Hematopoietic multipotent progenitor cell treated with erythropoietin and hydrocortisone succinate and interleukin-3 and kit ligand, for 15 days (in vitro differentiated cells): ENCODE measurements around the gene PRIMPOL.
"Not testable (repeated sequence)": the region's sequence is repeated elsewhere in the genome, so short reads cannot be mapped to it uniquely, and the experiment has no call there.

Source experiments
- DNase-seq: peaks from one replicate; pipeline ENCODE4 v3.0.0-alpha.2; 2015; ENCODE audit warnings: low spot score

Gene PRIMPOL, protein sequence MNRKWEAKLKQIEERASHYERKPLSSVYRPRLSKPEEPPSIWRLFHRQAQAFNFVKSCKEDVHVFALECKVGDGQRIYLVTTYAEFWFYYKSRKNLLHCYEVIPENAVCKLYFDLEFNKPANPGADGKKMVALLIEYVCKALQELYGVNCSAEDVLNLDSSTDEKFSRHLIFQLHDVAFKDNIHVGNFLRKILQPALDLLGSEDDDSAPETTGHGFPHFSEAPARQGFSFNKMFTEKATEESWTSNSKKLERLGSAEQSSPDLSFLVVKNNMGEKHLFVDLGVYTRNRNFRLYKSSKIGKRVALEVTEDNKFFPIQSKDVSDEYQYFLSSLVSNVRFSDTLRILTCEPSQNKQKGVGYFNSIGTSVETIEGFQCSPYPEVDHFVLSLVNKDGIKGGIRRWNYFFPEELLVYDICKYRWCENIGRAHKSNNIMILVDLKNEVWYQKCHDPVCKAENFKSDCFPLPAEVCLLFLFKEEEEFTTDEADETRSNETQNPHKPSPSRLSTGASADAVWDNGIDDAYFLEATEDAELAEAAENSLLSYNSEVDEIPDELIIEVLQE

DNA sequence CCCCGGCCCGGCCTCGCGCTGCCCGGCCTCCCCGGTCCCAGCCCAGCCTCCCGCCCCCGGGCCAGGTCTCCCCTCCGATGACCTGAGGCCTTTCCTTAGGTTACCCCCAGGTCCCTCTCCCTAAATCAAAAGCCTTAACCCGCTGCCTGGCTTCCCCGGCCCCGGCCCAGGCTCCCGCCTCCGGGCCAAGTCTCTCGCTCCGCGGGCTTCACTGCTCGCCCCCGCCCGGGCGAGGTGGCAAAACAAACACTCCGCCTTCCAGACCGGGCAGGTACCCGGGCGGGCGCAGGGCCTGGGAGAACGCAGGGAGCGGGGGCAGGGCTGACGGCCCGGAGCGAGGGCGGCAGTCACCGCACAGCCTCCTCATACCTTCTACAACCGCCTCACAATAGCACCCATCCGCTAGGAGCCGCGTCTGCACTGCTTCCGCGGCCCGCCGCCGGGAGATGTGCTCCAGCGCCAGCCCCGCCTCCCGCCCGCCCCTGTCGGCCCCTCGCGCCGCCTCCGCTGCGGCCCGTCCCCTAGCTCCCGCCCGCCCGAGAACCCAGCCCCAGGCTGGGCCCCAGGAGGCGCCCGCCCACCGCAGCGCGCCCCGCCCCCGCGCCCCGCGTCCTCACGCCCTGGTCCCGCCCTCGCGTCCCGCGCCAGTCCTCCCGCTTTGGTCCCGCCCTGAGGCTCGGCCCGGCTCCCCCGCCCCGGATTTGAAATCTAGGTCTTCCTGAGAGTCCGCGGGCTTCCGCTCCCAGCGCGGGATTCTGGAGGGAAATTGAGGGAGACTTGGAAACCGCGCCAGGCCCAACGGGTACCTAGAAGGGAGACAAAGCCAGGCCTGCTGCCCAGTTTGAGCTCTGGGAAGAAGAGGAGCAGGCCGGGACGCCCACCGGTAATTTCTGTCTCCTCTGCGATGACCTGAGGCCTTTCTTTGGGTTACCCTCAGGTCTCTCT lies at the start of gene PRIMPOL, which contains the start of gene CASP3:
PRIMPOL (plus strand) TSS at position 713 of the 945 bp plus-strand sequence. CDS start 7,403 bp downstream, outside the sequence.
CASP3 (minus strand) TSS at position 422 of the 945 bp plus-strand sequence. CDS start 10,994 bp downstream, outside the sequence.
- peak; percentile 96 for DNase-seq

DNA sequence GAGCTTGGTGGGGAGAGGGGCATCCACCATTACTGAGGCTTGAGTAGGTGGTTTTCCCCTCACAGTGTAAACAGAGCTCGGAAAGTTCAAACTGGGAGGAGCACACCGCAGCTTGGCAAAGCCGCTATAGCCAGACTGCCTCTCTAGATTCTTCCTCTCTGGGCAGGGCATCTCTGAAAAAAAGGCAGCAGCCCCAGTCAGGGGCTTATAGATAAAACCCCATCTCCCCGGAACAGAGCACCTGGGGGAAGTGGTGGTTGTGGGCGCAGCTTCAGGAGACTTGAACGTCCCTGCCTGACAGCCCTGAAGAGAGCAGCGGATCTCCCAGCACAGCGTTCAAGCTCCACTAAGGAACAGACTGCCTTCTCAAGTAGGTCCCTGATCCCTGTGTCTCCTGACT lies 48.6 kb upstream of the PRIMPOL start:
- DNase-seq = not testable (repeated sequence)

DNA sequence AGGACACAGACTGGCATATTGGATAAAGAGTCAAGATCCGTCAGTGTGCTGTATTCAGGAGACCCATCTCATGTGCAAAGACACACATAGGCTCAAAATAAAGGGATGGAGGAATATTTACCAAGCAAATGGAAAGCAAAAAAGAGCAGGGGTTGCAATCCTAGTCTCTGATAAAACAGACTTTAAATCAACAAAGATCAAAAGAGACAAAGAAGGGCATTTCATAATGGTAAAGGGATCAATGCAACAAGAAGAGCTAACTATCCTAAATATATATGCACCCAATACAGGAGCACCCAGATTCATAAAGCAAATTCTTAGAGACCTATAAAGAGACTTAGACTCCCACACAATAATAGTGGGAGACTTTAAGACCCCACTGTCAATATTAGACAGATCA lies 46.7 kb upstream of the PRIMPOL start:
- DNase-seq = not testable (repeated sequence)

DNA sequence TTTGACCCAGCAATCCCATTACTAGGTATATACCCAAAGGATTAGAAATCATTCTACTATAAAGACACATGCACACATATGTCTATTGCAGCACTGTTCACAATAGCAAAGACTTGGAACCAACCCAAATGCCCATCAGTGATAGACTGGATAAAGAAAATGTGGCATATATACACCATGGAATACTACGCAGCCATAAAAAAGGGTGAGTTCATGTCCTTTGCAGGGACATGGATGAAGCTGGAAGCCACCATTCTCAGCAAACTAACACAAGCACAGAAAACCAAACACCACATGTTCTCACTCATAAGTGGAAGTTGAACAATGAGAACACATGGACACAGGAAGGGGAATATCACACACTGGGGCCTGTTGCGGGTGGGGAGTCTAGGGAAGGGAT lies 42.1 kb upstream of the PRIMPOL start:
- not testable (repeated sequence) for DNase-seq

DNA sequence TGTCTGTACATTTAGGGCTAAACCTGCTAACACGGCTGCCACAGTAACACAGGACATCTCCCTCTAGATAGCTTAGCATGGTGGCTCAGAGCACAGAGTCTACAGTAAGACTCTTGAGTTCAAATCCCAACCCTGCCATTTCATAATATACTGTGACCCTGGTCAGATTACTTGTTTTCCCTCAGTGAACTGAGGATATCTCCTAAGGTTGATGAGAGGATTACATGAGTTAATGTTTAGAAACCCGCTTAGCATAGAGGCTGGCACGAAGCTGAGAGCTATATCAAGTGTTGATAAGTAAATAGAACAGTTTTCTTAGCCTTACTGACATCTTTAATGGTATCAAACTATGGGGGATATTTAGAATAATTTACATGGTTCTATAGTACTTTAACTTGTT lies 37.5 kb upstream of the PRIMPOL start:
- no peak for DNase-seq

DNA sequence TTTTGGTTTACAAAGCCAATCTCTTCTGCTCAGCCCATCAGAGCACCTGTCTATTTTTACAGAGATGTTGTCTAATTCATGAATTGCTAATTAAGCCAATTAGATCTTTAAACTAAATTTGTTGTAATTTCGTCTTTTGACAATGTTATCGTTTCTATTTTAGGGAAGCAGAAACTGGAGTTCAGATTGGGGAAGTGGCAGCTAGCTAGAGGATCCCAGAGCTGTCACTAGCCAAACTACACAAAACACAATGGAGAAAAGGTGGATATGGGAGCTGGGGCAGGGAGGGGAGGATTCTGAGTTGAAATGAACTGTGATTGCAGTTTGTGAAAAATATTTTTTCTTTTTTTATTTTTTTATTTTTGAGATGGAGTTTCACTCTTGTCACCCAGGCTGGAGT lies 36.1 kb upstream of the PRIMPOL start:
- no peak for DNase-seq

DNA sequence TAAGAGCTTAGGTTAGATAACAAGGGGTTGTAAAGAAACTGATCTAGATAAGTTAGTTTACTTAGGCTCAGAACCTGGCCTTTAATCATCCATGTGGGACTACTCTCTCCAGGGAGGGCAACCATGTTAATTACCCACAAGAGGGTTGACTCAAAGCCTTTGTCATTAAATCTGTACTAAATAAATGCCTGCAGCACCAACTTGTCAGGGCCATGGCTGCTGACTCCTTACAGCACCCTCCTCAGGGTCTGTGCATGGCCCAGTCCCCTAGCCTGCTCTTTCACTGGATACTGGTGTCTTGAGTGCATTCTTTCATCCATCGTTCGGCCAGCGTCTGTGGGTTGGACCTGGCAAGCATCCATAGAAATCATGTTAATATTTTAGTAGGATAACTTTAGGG lies 35.0 kb upstream of the PRIMPOL start:
- no peak for DNase-seq

DNA sequence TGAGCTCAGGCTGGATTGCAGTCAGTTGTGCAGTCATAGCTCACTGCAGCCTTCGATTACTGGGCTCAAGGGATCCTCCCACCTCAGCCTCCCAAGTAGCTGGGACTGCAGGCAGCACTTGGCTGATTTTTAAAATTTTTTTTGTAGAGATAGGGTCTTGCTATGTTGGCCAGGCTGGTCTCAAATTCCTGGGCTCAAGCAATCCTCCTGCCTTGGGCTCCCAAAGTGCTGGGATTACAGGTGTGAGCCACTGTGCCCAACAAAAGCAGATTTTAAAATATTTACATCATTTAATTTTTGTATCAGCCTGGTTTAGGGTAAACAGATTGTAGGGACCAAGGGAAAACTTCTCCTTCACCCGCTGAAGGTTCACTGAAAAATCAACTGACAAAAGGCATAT lies 33.4 kb upstream of the PRIMPOL start:
- not testable (repeated sequence) for DNase-seq

DNA sequence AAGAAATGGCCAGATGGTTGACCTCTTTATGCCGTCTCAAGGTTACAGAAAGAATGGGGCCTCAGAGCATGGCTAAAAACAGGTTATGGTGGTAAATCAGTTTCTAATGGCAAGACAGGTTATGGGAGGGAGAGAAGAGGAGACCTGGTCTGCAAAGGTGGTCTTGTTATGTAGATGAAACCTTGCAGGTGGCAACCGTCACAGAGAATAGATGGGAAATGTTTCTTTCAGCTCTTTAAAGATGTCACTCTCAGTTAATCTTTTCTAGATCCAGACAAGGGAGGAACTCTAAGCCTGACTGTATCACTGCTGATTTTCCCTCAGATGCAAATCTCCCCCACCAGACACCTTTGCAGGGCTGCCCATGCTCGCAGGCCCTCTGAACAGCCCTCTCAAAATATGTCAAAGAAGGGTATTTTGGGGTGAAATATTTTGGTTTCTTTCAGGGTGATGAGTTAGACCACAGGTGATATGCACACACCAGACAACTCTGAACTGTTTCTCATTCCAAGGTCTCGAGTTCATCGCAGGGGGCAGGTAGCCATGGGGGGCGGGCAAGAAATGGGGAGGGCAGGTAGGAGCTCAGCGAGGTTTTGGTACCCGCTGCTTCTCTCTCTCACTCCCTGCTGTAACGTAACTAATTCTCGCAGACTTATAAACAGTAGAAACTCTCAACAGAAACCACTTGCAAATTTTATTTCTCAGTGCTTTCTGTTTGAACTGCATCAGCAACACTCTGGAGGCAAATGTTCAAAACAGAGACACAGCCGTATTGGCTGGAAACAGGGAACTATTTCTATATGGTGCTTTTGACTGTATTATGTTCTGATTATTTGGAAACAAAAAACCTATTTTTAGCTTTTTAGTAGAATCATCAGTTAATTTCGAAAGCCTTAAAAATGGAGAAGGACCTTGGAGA lies 32.6 kb upstream of the PRIMPOL start:
- no peak for DNase-seq

DNA sequence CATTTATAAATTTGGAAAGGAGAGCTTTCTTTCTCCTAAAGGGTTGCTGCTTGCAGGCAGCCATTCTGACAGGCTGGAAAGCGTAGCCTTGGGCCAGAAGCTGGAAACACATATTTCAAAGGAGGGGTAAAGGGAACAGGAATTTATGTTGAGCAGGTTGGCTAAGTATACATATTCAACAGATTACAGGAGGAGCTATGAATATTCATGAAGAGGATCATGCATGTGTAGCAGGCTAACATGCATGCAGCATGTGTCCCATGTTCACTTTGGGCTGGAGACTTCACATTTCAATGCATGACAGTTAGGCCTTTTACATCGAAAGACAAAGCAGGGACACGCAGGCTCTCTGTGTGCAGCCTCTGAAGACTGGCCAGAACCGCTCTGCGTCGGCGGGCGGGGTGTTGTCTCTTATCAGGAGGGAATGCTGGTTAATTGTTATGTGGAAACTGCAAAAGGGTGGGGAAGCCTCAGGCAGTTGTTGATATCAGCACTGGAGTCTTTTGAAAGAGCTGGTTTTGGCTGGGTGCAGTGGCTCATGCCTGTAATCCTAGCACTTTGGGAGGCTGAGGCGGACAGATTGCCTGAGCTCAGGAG lies 31.8 kb upstream of the PRIMPOL start:
- DNase-seq = no peak

DNA sequence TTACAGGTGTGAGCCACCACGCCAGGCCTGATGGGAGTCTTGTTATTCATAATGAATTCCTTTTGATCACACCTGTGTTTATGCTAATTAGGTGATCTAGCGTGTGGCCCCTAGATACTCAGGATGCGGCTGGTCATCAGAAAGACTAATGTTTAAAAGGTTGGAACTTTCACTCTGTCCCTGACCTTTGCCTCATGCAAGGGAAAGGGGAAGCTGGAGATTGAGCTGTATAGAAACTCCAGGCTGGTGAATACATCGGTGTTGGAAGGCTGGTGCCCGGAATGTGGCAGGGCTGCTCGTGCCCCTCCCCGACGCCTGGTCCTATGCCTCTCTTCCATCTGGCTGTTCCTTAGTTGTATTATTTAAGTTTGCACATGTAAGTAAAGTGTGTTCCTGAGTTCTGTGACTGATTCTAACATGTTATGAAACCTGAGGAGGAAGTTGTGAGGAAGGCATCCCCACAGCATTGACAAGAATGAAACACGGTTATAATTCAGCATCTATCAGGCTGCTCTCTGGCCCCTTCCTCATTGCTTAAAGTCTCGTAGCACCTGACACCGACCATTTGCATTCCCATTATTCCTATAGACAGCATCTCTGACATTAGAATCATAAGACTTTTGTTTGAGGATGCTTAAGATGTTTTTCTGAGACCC lies 29.2 kb upstream of the PRIMPOL start:
- DNase-seq = no peak

DNA sequence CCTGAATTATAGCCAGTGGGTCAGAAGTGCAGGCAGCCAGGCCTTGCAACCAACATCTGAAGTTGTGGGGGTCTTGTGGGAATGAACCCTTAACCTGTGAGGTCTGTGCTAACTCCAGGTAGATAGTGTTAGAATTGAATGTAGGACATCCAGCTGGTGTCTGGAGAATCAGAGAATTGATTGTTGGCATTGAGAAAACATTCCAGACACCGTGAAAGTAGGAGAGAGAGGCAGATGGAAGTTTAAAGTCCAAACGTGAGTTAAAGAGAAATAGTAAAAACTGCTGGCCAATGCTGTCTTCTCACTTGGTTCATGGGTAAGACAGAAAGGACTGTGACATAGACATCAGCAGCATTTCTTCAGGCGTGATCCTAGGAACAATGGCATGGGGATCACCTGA lies 28.0 kb upstream of the PRIMPOL start:
- no peak for DNase-seq

DNA sequence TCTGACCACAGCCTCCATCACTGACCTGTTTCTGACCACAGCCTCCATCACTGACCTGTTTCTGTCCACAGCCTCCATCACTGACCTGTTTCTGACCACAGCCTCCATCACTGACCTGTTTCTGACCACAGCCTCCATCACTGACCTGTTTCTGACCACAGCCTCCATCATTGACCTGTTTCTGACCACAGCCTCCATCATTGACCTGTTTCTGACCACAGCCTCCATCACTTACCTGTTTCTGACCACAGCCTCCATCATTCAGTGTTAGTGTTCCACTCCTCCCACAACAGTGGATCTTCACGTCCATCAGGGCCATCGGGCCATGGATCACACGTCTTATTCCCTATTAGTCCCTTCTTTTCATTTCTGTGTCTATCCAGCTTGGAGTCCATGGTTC lies 25.0 kb upstream of the PRIMPOL start:
- not testable (repeated sequence) for DNase-seq

DNA sequence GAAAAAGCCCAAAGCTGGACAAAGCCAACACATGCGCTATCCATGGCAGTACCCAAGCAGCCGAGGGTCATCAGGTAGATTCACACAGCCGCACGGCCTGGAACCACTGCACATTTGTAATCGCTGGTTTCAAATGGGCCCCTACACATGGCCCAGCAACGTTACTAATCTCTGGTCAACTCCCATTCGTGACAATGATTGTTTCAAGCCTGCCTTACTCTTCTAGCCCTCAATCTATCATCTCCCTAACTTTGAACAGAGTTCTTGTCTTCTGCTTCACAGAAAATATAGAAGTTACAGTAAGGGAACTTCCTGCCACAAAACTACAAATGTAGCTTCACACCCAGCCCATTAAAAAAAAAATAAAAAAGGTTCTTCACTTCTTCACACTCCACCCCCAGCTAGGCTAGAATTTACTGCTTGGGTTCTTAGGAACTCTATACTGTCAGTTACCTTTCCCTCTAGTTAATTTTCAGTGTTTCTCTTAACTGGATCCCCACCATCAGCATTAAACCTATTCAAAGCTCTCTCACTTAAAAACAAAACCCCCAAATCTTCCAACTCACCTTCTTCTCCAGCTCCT lies 24.5 kb upstream of the PRIMPOL start:
- DNase-seq = no peak

DNA sequence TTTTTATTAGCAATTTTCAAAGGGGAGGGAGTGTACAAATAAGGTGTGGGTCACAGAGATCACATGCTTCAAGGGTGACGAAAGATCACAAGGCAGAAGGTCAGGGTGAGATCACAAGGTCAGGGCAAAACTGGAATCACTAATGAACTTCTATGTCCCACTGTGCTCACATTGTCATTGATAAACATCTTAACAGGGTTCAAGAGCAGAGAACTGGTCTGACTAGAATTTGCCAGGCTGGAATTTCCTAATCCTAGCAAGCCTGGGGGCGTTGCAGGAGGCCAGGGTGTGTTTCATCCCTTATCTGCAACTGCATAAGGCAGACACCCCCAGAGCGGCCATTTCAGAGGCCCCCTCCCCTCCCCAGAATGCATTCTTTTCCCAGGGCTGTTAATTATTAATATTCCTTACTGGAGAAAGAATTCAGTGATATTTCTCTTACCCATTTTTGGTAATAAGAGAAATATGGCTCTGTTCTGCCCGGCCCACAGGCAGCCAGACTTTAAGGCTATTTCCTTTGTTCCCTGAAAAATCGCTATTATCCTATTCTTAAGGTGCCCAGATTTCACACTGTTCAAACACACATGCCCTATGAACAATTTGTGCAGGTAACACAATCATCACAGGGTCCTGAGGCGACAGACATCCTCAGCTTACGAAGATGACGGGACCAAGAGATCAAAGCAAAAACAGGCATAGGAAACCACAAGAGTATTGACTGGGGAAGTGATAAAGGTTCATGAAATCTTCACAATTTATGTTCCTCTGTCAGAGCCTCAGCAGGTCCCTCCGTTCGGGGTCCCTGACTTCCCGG lies 23.5 kb upstream of the PRIMPOL start:
- DNase-seq = not testable (repeated sequence)

DNA sequence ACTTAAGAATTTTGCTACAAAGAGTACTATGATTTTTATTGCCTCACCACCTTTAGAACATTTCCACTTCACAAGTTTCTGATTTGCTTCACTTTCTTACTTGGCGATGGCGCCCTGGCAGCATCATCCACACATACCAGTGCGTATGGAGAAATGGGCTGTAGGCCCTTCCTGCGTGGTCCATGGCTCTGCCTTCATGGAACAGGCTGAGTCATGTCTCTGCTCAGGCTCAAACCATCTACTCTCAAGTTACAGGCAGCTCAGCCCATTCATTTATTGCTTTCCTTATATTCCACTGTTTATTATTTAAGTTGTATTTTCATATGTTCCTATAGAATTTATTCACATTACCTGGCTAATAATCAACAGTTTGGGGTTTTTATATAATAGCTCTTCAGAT lies 21.4 kb upstream of the PRIMPOL start:
- no peak for DNase-seq

DNA sequence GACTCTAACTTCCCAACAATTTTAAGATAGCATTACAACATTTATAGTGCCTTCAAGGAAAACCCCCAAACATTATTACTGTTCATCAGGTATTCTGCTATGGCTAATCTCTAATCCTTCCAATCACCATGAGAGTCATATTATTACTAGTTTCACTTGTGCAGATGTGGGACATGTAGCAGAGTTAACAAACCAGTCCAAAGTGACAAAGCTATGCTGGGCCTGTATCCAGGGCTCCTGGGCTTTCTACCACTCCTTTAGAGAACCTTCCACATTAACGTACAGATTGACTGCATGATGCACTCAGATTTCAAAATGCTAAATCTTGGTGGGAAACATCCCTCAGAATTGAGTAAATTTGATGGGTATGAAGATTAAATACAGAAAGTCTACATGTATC lies 16.7 kb upstream of the PRIMPOL start:
- no peak for DNase-seq

DNA sequence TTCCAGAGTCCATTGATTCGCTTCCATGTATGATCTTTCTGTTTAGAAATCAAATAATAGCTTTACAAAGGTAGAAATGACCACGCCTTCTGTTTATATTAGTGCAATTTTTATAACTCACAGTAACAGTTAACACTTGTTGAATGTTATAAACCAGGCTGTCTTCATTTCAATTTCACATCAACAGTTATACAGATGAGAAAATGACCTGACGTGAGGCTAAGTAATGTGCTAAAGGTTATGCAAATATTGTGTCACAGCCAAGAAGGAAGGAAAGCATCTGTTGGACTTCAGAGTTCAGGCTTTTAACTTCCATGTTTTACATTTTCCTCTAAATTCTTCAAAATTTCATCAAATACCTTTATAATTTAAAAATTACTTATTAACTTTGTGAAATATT lies 14.2 kb upstream of the PRIMPOL start:
- no peak for DNase-seq

DNA sequence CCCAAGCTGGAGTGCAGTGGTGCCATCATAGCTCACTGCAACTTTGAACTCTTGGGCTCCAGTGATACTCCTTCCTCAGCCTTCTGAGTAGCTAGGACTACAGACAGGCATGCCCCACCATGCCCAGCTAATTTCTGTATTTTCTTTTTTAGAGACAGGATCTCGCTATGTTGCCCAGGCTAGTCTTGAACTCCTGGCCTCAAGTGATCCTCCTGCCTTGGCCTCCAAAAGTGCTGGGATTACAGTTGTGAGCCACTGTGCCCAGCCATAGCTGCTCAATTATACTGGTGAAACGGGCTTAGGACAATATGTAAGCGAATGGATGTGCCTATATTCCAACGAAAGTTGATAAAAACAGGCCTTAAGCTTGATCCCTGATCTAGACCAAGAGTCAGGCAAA lies 13.4 kb upstream of the PRIMPOL start:
- DNase-seq = no peak
